ENCODE results near the gene AHR.

Gene AHR

DNA sequence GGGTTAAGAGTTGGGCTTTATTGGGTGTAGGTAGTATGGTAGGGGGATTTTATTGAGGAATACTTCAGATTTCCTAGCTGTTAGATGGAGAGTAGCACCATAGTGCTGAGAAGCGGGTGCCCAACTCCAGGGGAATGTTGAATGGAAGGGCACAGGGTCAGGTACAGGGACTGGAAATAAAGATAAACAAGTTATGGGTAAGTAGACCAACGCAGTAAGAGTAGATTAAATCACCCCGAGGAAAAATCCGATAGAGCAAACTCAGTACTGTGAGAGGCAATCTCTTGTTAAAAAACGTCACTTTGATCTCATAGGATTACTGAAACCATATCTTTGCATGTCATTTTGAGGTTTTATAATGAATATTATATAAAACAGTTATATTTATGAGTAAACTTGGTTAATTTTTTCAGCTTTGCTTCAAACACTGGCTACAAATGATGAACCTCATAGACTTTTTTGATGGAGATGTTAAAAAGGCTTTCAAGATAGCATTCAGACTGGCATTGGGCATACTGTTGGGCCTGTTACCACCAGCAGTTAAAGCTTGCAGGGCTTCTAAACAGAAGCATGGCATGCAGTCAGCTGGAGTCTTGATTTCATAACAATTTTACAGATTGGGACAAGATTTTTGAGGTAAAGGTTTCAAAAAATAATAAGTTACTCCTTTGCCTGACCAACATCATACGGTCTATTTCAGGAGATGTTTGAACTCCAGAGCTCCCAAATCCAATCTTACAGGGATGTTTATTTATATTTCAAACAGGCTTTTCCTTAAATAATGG lies 7.1 kb downstream of the AHR start:
- Histone ChIP-seq H3K27me3 (ENCODE audit: insufficient read depth, low read depth) (no peaks in the 10 kb centered on the region), H2AFZ (ENCODE audit: low read depth) (no peak overlapping the region), H3K79me2 (ENCODE audit: insufficient read depth, low read depth) (peaks cover 75% of the 10 kb centered on the region), H3K9ac (no peak overlapping the region), H3K4me3 (IDR thresholded peaks at IDR 0.05; ENCODE audit: insufficient read depth, low read depth, low read length) (no peak overlapping the region), H3K4me2 (no peak overlapping the region), H3K27ac (no peak overlapping the region), H3K4me1 (ENCODE audit: low read depth, poor library complexity, severe bottlenecking) (peaks cover 44% of the 10 kb centered on the region), H4K20me1 (ENCODE audit: insufficient read depth) (no peaks in the 10 kb centered on the region), H3K36me3 (ENCODE audit: insufficient read depth) (no peaks in the 10 kb centered on the region)
- TF ChIP-seq, protein P1, sequence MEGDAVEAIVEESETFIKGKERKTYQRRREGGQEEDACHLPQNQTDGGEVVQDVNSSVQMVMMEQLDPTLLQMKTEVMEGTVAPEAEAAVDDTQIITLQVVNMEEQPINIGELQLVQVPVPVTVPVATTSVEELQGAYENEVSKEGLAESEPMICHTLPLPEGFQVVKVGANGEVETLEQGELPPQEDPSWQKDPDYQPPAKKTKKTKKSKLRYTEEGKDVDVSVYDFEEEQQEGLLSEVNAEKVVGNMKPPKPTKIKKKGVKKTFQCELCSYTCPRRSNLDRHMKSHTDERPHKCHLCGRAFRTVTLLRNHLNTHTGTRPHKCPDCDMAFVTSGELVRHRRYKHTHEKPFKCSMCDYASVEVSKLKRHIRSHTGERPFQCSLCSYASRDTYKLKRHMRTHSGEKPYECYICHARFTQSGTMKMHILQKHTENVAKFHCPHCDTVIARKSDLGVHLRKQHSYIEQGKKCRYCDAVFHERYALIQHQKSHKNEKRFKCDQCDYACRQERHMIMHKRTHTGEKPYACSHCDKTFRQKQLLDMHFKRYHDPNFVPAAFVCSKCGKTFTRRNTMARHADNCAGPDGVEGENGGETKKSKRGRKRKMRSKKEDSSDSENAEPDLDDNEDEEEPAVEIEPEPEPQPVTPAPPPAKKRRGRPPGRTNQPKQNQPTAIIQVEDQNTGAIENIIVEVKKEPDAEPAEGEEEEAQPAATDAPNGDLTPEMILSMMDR (conservative IDR thresholded peaks at IDR 0.05; ENCODE audit: low read depth, low read length) = no peak

DNA sequence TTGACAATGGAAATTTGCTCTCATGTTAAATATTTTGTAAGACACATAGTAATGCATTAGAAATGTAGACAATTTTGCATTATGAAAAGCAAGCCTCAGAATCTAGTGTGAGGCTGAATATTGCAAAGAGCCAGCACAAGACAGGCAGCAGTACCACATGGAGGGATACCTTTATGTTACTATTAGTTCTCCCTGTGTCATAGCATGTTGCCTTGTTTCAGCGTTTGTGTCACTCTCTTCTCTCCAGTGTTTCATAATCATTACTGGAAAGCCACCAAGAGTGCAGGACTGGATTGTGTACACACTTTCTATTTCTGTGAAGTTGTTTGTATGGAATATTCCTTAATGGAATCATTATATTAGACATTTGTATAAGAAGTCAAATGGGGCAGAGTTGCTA lies 8.5 kb downstream of the AHR start:
- no peak overlapping the region for H2AFZ ChIP-seq (ENCODE audit: low read depth)
- no peak overlapping the region for H3K27ac ChIP-seq
- no peaks in the 10 kb centered on the region for H4K20me1 ChIP-seq (ENCODE audit: insufficient read depth)
- H3K36me3 ChIP-seq (ENCODE audit: insufficient read depth) = no peaks in the 10 kb centered on the region
- H3K9ac ChIP-seq = no peak overlapping the region
- H3K4me1 ChIP-seq (ENCODE audit: low read depth, poor library complexity, severe bottlenecking) = peaks cover 30% of the 10 kb centered on the region
- TF ChIP-seq, protein P1 (conservative IDR thresholded peaks at IDR 0.05; ENCODE audit: low read depth, low read length) = no peak
- H3K4me2 ChIP-seq = no peak overlapping the region
- no peaks in the 10 kb centered on the region for H3K27me3 ChIP-seq (ENCODE audit: insufficient read depth, low read depth)
- H3K4me3 ChIP-seq (IDR thresholded peaks at IDR 0.05; ENCODE audit: insufficient read depth, low read depth, low read length) = no peak overlapping the region
- peaks cover 60% of the 10 kb centered on the region for H3K79me2 ChIP-seq (ENCODE audit: insufficient read depth, low read depth)

DNA sequence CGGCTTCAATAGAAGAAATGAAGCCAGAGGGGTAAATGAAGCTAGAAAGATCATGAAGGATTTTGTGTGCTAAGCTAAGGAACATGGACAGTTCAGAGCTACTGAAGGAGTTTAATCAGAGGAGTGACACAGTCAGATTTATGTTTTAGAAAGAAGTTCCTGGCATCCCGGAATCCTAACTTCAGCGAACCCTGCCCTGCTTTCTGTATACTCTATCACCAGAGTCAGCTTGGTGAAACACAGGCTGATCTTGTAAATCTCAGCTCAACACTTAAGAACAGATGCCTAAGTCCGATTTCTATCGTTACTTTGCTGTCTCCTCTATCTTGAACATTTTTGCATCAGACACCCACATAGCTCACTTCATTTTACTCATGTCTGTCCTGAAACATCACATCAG lies 9.1 kb downstream of the AHR start:
- Histone ChIP-seq H3K4me1 (ENCODE audit: low read depth, poor library complexity, severe bottlenecking) (peaks cover 26% of the 10 kb centered on the region), H3K27ac (no peak overlapping the region), H3K4me3 (IDR thresholded peaks at IDR 0.05; ENCODE audit: insufficient read depth, low read depth, low read length) (no peak overlapping the region), H3K79me2 (ENCODE audit: insufficient read depth, low read depth) (peaks cover 55% of the 10 kb centered on the region), H3K36me3 (ENCODE audit: insufficient read depth) (no peaks in the 10 kb centered on the region), H3K27me3 (ENCODE audit: insufficient read depth, low read depth) (no peaks in the 10 kb centered on the region), H3K4me2 (no peak overlapping the region), H3K9ac (no peak overlapping the region), H2AFZ (ENCODE audit: low read depth) (no peak overlapping the region), H4K20me1 (ENCODE audit: insufficient read depth) (no peaks in the 10 kb centered on the region)
- TF ChIP-seq, protein P1 (conservative IDR thresholded peaks at IDR 0.05; ENCODE audit: low read depth, low read length) = no peak

DNA sequence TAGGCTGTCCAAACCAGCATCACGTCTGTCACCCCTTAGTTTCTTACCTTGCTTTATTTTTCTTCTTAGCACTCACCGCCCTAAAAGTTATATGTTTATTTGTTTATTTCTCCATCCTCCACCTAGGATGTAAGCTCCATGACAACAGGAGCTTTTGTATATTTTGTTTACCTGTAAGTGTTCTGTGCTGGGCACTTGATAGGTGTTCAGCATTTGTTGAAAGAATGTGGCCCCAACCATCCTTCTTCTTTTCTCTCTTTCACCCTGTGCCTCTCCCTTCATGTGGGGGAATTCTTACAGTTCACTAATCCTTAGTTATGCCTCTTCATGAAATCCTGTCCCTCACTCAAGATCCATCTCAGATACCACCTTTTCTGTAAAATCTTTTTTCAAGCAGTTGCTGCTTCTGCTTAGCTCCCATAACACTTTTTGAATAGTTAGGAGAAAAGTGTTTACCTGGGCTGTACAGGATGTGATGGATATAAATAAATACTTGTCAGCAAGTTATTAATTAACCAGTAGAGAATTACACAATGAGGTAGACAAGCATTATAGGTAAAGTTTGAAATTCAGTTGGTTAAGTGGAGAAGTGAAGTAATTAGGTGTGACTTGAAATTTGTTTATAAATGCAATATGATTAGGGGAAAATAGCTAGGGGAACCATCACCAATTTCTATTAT lies 9.7 kb downstream of the AHR start:
- TF ChIP-seq, protein P1 (conservative IDR thresholded peaks at IDR 0.05; ENCODE audit: low read depth, low read length) = no peak
- no peaks in the 10 kb centered on the region for H3K27me3 ChIP-seq (ENCODE audit: insufficient read depth, low read depth)
- peaks cover 26% of the 10 kb centered on the region for H3K4me1 ChIP-seq (ENCODE audit: low read depth, poor library complexity, severe bottlenecking)
- no peak overlapping the region for H3K27ac ChIP-seq
- no peak overlapping the region for H3K4me2 ChIP-seq
- no peak overlapping the region for H2AFZ ChIP-seq (ENCODE audit: low read depth)
- no peak overlapping the region for H3K9ac ChIP-seq
- H3K4me3 ChIP-seq (IDR thresholded peaks at IDR 0.05; ENCODE audit: insufficient read depth, low read depth, low read length) = no peak overlapping the region
- no peaks in the 10 kb centered on the region for H4K20me1 ChIP-seq (ENCODE audit: insufficient read depth)
- H3K79me2 ChIP-seq (ENCODE audit: insufficient read depth, low read depth) = peaks cover 49% of the 10 kb centered on the region
- H3K36me3 ChIP-seq (ENCODE audit: insufficient read depth) = no peaks in the 10 kb centered on the region

Data from KMS-11 (cell line).